ENCODE data around the gene ZNF77. TPM values are rescaled to one million over a fixed set of nuclear protein-coding genes. Genes with fewer than 3 reads are reported as not detected.

Gene ZNF77
- total and polyA plus RNA-seq, 10 of the 15 experiments (the other 5 are each of a cell fraction or from before 2014, with no cell fraction given) = 1.9 to 4.7 (median 3.0) TPM

GRCh38 chr19:2900296-2901252 is 44.2 kb downstream of the ZNF77 start, which contains the start of gene ZNF57 (continued):
- TF ChIP-seq KLF5 (IDR thresholded peaks at IDR 0.05; ENCODE audit: partially characterized antibody) = no peak
- no peak for TF ChIP-seq CBFB (IDR thresholded peaks at IDR 0.05; ENCODE audit: low read depth)
- peak; percentile 64; the same call in 1 of the 2 replicates for TF ChIP-seq POLR2AphosphoS5 (IDR thresholded peaks at IDR 0.05; ENCODE audit: low read length)
- TF ChIP-seq, protein P1, sequence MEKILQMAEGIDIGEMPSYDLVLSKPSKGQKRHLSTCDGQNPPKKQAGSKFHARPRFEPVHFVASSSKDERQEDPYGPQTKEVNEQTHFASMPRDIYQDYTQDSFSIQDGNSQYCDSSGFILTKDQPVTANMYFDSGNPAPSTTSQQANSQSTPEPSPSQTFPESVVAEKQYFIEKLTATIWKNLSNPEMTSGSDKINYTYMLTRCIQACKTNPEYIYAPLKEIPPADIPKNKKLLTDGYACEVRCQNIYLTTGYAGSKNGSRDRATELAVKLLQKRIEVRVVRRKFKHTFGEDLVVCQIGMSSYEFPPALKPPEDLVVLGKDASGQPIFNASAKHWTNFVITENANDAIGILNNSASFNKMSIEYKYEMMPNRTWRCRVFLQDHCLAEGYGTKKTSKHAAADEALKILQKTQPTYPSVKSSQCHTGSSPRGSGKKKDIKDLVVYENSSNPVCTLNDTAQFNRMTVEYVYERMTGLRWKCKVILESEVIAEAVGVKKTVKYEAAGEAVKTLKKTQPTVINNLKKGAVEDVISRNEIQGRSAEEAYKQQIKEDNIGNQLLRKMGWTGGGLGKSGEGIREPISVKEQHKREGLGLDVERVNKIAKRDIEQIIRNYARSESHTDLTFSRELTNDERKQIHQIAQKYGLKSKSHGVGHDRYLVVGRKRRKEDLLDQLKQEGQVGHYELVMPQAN (conservative IDR thresholded peaks at IDR 0.05) = peak; percentile 59
- TF ChIP-seq, protein P2, sequence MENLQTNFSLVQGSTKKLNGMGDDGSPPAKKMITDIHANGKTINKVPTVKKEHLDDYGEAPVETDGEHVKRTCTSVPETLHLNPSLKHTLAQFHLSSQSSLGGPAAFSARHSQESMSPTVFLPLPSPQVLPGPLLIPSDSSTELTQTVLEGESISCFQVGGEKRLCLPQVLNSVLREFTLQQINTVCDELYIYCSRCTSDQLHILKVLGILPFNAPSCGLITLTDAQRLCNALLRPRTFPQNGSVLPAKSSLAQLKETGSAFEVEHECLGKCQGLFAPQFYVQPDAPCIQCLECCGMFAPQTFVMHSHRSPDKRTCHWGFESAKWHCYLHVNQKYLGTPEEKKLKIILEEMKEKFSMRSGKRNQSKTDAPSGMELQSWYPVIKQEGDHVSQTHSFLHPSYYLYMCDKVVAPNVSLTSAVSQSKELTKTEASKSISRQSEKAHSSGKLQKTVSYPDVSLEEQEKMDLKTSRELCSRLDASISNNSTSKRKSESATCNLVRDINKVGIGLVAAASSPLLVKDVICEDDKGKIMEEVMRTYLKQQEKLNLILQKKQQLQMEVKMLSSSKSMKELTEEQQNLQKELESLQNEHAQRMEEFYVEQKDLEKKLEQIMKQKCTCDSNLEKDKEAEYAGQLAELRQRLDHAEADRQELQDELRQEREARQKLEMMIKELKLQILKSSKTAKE (IDR thresholded peaks at IDR 0.05; ENCODE audit: low read depth, poor library complexity, severe bottlenecking) = no peak
- no peak for TF ChIP-seq YBX1 (IDR thresholded peaks at IDR 0.05)
- TF ChIP-seq POU2F2 (IDR thresholded peaks at IDR 0.05; ENCODE audit: borderline replicate concordance, low read depth, low read length) = peak; percentile 28; the same call in 1 of the 3 replicates
- no peak for TF ChIP-seq PAX8 (IDR thresholded peaks at IDR 0.05)
- peak; percentile 87 for TF ChIP-seq PKNOX1 (IDR thresholded peaks at IDR 0.05)
- no peak for TF ChIP-seq CUX1 (IDR thresholded peaks at IDR 0.05; ENCODE audit: insufficient replicate concordance, low read depth, low read length)
- peak; percentile 30 for TF ChIP-seq FOS (IDR thresholded peaks at IDR 0.05; ENCODE audit: borderline replicate concordance, extremely low read depth, insufficient read length)
- TF ChIP-seq CHD2 (IDR thresholded peaks at IDR 0.05; ENCODE audit: borderline replicate concordance, low read depth, low read length) = peak; percentile 75
- no peak for TF ChIP-seq MTA2 (IDR thresholded peaks at IDR 0.05; ENCODE audit: low read depth)
- peak; percentile 73; the same call in 1 of the 2 replicates for TF ChIP-seq MAX (IDR thresholded peaks at IDR 0.05; ENCODE audit: low read depth, low read length)
- TF ChIP-seq CHD1 (IDR thresholded peaks at IDR 0.05; ENCODE audit: low read depth, low read length) = no peak

All from GM12878 (cell line).